GM12878 (cell line): Measurements from ENCODE around the gene BCAT1. TPM values are rescaled to one million over a fixed set of nuclear protein-coding genes. Genes with fewer than 3 reads are reported as not detected.

Experiments used
- BRCA1 ChIP-seq: IDR thresholded peaks from 2 replicates; pipeline ENCODE4 v1.6.1; 2011; ENCODE audit warnings: low read depth, low read length, improper control_type of control experiment
- CBX3 ChIP-seq: fragments of 200-600 bp; sonication (generic); IDR thresholded peaks from 2 replicates; pipeline ENCODE4 v1.6.1; 2016; ENCODE audit warnings: low read depth, borderline replicate concordance
- CHD1 ChIP-seq: IDR thresholded peaks from 2 replicates; pipeline ENCODE4 v1.6.1; 2012; ENCODE audit warnings: low read depth, low read length, improper control_type of control experiment
- CHD2 ChIP-seq: IDR thresholded peaks from 2 replicates; pipeline ENCODE4 v1.6.1; 2011; ENCODE audit warnings: low read depth, low read length, improper control_type of control experiment, borderline replicate concordance
- ESRRA ChIP-seq: IDR thresholded peaks from 2 replicates; pipeline ENCODE4 v1.6.1; 2012; ENCODE audit warnings: mild to moderate bottlenecking, low read length, improper control_type of control experiment
- FOS ChIP-seq: IDR thresholded peaks from 3 replicates; pipeline ENCODE4 v1.6.1; 2011; ENCODE audit warnings: borderline replicate concordance; ENCODE audit not compliant: insufficient read length; ENCODE audit errors: extremely low read depth
- IKZF1 ChIP-seq: fragments of 450-650 bp; conservative IDR thresholded peaks from 2 replicates; pipeline ENCODE4 v1.6.1; 2017; ENCODE audit warnings: antibody characterized with exemption, mild to moderate bottlenecking
- KLF5 ChIP-seq: fragments of 450-650 bp; IDR thresholded peaks from 2 replicates; pipeline ENCODE4 v1.6.1; 2014; ENCODE audit warnings: mild to moderate bottlenecking; ENCODE audit not compliant: partially characterized antibody
- MLLT1 ChIP-seq: fragments of 450-650 bp; IDR thresholded peaks from 2 replicates; pipeline ENCODE4 v1.6.1; 2016; ENCODE audit warnings: mild to moderate bottlenecking
- NFIC ChIP-seq: IDR thresholded peaks from 2 replicates; pipeline ENCODE4 v1.6.1; 2012; ENCODE audit warnings: low read depth, mild to moderate bottlenecking, inconsistent platforms, low read length, moderate library complexity
- NFYA ChIP-seq: IDR thresholded peaks from 2 replicates; pipeline ENCODE4 v1.6.1; 2011; ENCODE audit warnings: low read depth, mild to moderate bottlenecking, low read length, improper control_type of control experiment, borderline replicate concordance
- PAX5 ChIP-seq: IDR thresholded peaks from 2 replicates; pipeline ENCODE4 v1.6.1; 2011; ENCODE audit warnings: low read depth, low read length, borderline replicate concordance
- RELA ChIP-seq: fragments of 450-650 bp; IDR thresholded peaks from 2 replicates; pipeline ENCODE4 v1.8.0; 2014; ENCODE audit warnings: borderline replicate concordance; ENCODE audit not compliant: partially characterized antibody
- RFX5 ChIP-seq: IDR thresholded peaks from 2 replicates; pipeline ENCODE4 v1.6.1; 2011; ENCODE audit warnings: low read depth, low read length, improper control_type of control experiment
- SIX5 ChIP-seq: IDR thresholded peaks from 2 replicates; pipeline ENCODE4 v1.6.1; 2011; ENCODE audit warnings: mild to moderate bottlenecking, low read depth, low read length, moderate library complexity; ENCODE audit not compliant: severe bottlenecking
- SKIL ChIP-seq: fragments of 450-650 bp; IDR thresholded peaks from 2 replicates; pipeline ENCODE4 v1.6.1; 2017; ENCODE audit warnings: mild to moderate bottlenecking, low read depth, inconsistent platforms; ENCODE audit not compliant: poor library complexity, severe bottlenecking
- SMAD1 ChIP-seq: fragments of 450-650 bp; IDR thresholded peaks from 2 replicates; pipeline ENCODE4 v1.6.1; 2018; ENCODE audit warnings: mild to moderate bottlenecking, low read depth; ENCODE audit not compliant: partially characterized antibody
- TBL1XR1 ChIP-seq: IDR thresholded peaks from 2 replicates; pipeline ENCODE4 v1.6.1; 2012; ENCODE audit warnings: low read depth, low read length, improper control_type of control experiment
- TCF12 ChIP-seq: IDR thresholded peaks from 2 replicates; pipeline ENCODE4 v1.6.1; 2011; ENCODE audit warnings: low read depth, mild to moderate bottlenecking, low read length
- TCF7 ChIP-seq: IDR thresholded peaks from 2 replicates; pipeline ENCODE4 v1.6.1; 2014; ENCODE audit warnings: antibody characterized with exemption, borderline replicate concordance
- USF2 ChIP-seq: IDR thresholded peaks from 2 replicates; pipeline ENCODE4 v1.6.1; 2011; ENCODE audit warnings: low read depth, low read length, improper control_type of control experiment, borderline replicate concordance
- ZNF217 ChIP-seq: fragments of 450-650 bp; IDR thresholded peaks from 2 replicates; pipeline ENCODE4 v1.6.1; 2017; ENCODE audit warnings: antibody characterized with exemption, mild to moderate bottlenecking
- ZNF274 ChIP-seq: IDR thresholded peaks from one replicate; pipeline ENCODE4 v1.8.0; 2011; ENCODE audit not compliant: insufficient read length, insufficient read depth
- ZSCAN29 ChIP-seq: fragments of 450-650 bp; IDR thresholded peaks from 2 replicates; pipeline ENCODE4 v1.6.1; 2017; ENCODE audit warnings: mild to moderate bottlenecking, moderate library complexity
- polyA plus RNA-seq, 11 experiments: library from polyadenylated mRNA; depleted of rRNA in 4 of 11; unstranded in 6 of 11; stranded (reverse) in 5 of 11; fragments of >200 nt; fragmentation: Nextera tagmentation in 4 of 11; fragmentation: Illumina TruSeq in 1 of 11; extraction: Ambion mirVana in 4 of 11; extraction: Trizol in 1 of 11; gene quantifications; 1 replicate in 1 of 11; 2 replicates in 10 of 11; pipeline versions ENCODE4 v1.2.1 to v1.2.3, GENCODE V29; 2011 to 2016; ENCODE audit warnings: inconsistent platforms in 2 of 11, missing spikeins in 2 of 11, low read depth in 1 of 11
- total RNA-seq, 4 experiments: library from RNA; depleted of rRNA in 3 of 4; stranded (reverse); fragments of >200 nt in 3 of 4; fragmentation: Illumina TruSeq in 1 of 4; extraction: Trizol in 1 of 4; gene quantifications; 2 replicates each; pipeline versions ENCODE4 v1.2.1 to v1.2.3, GENCODE V29; 2013 to 2021
- TF ChIP-seq, protein P1 (sequence below): IDR thresholded peaks from 2 replicates; pipeline ENCODE4 v1.6.1; 2012; ENCODE audit warnings: low read length, inconsistent platforms
- TF ChIP-seq, protein P2 (sequence below): IDR thresholded peaks from 2 replicates; pipeline ENCODE4 v1.6.1; 2011; ENCODE audit warnings: mild to moderate bottlenecking, low read depth, low read length, moderate library complexity; ENCODE audit not compliant: insufficient replicate concordance

The BCAT1 gene
- total and polyA plus RNA-seq, 10 of the 15 experiments (the other 5 are each of a cell fraction or from before 2014, with no cell fraction given): 26.2 to 187 (median 81.9) TPM

DNA sequence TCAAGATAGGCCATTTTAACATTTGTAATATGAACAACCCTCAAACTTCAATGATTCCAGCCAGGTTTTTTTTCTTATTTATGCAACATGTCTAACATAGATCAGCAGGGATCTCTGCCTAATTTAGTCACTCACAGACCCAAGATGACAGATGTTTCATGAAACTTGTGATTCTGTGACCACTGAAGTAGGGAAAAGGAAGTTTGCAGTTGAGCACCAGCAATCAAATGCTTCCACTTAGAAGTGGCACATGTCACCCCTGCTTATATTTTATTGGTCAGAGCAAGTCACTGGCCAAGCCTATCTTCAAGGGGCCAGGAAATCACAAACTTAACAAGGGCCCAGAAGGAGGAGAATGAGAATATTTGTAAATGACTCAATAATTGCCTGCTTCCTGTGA lies 150.6 kb downstream of the BCAT1 start (continued):
- TF ChIP-seq CBX3 (no peak), RELA (no peak), USF2 (peak; percentile 17; the same call in 1 of the 2 replicates), PAX5 (peak; percentile 64; the same call in 1 of the 2 replicates), ZSCAN29 (no peak), ZNF217 (0 out of 2 replicates have a peak, but pooled peaks have one; percentile 24), TBL1XR1 (no peak), NFIC (peak; percentile 81; the same call in 1 of the 2 replicates), CHD2 (no peak), TCF7 (0 out of 2 replicates have a peak, but pooled peaks have one; percentile 23), IKZF1 (no peak), SIX5 (no peak), ZNF274 (no peak), BRCA1 (no peak), ESRRA (no peak), CHD1 (no peak), FOS (no peak), RFX5 (no peak), SKIL (no peak), SMAD1 (no peak), KLF5 (no peak), TCF12 (no peak), MLLT1 (no peak), NFYA (no peak)
- TF ChIP-seq, protein P1, sequence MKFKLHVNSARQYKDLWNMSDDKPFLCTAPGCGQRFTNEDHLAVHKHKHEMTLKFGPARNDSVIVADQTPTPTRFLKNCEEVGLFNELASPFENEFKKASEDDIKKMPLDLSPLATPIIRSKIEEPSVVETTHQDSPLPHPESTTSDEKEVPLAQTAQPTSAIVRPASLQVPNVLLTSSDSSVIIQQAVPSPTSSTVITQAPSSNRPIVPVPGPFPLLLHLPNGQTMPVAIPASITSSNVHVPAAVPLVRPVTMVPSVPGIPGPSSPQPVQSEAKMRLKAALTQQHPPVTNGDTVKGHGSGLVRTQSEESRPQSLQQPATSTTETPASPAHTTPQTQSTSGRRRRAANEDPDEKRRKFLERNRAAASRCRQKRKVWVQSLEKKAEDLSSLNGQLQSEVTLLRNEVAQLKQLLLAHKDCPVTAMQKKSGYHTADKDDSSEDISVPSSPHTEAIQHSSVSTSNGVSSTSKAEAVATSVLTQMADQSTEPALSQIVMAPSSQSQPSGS: peak; percentile 46; the same call in 1 of the 2 replicates
- TF ChIP-seq, protein P2, sequence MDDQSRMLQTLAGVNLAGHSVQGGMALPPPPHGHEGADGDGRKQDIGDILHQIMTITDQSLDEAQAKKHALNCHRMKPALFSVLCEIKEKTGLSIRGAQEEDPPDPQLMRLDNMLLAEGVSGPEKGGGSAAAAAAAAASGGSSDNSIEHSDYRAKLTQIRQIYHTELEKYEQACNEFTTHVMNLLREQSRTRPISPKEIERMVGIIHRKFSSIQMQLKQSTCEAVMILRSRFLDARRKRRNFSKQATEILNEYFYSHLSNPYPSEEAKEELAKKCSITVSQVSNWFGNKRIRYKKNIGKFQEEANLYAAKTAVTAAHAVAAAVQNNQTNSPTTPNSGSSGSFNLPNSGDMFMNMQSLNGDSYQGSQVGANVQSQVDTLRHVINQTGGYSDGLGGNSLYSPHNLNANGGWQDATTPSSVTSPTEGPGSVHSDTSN: peak; percentile 26
